ENCODE data around the gene SFRP5.

DNA sequence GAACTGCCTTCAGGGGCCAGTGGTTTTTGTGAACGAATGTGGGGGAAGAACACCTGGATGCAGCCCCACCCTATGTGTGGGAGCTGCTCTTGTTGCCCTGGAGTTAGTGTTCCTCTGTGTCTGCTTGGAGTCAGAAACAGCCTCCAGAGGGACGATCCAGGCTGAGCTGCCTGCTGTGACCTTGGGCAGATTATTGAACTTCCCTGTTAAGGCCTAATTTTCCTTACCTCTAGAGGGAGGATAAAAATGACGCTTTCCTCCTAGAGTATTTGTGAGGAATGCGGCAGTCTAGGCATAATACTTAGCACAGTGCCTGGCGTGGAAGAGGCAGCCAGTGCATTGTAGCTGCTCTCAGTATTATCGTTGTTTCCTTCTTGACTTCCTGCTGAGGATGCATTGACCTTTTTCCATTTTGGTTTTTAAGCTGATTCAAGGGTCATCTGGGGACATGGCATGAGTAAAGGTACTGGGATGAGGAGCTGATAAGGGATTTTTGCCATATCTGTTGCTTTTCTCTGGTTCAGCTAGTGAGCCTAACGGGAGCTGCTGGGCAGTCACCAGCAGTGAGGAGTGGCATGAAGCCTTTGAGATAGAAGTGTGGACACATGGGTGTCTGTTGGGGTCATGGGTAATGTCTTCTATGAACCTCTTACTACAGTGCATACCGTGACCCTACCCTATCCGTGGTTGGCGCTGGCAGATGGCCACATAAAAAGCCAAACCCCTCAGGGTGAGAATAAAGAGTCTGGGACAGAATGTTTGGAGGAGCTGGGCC, 28.4 kb downstream of the SFRP5 start:
- TF ChIP-seq GATA3 (IDR thresholded peaks at IDR 0.05; ENCODE audit: low read depth, low read length) (no peak), GATA2 (IDR thresholded peaks at IDR 0.05; ENCODE audit: low read depth, low read length) (no peak)

Data from SH-SY5Y (cell line).